Transverse colon (tissue), 4 donors: Measurements from ENCODE around the gene ARVCF. TPM values are rescaled to one million over a fixed set of nuclear protein-coding genes. Genes with fewer than 3 reads are reported as not detected.

ENCODE experiments used
- DNase-seq: peaks from one replicate; pipeline ENCODE4 v3.0.0-alpha.2; 2019
- H3K27ac ChIP-seq, 4 donors: fragments of 200-600 bp; sonication (generic); 2 replicates each; pipeline ENCODE4 v1.5.1; 2016 to 2018; ENCODE audit warnings: inconsistent platforms in 4 of 4
- H3K27me3 ChIP-seq: fragments of 200-600 bp; sonication (generic); 2 replicates; pipeline ENCODE4 v1.5.1; 2017; ENCODE audit warnings: inconsistent platforms
- H3K36me3 ChIP-seq, 4 donors: fragments of 200-600 bp; sonication (generic); 2 replicates each; pipeline ENCODE4 v1.5.1; 2017 to 2019; ENCODE audit warnings: inconsistent platforms in 4 of 4
- H3K4me1 ChIP-seq, 4 donors: fragments of 200-600 bp; sonication (generic); 2 replicates each; pipeline ENCODE4 v1.5.1; 2017 to 2020; ENCODE audit warnings: inconsistent platforms in 4 of 4
- H3K4me3 ChIP-seq, 4 donors: fragments of 200-600 bp; sonication (generic); 1 replicate in 1 of 4; 2 replicates in 3 of 4; pipeline versions ENCODE4 v1.5.1 to v1.6.1; 2017 to 2019; ENCODE audit warnings: inconsistent platforms in 4 of 4
- H3K9me3 ChIP-seq, 2 donors: fragments of 200-600 bp; sonication (generic); 2 replicates each; pipeline ENCODE4 v1.5.1; 2017 to 2019; ENCODE audit warnings: inconsistent platforms in 2 of 2
- CTCF ChIP-seq, 5 experiments: fragments of 200-600 bp in 3 of 5; fragments of 450-650 bp in 2 of 5; sonication (generic) in 3 of 5; IDR thresholded peaks; 1 replicate in 2 of 5; 2 replicates in 3 of 5; pipeline ENCODE4 v1.5.1; 2016 to 2017; ENCODE audit warnings: antibody characterized with exemption in 5 of 5, inconsistent platforms in 3 of 5, mild to moderate bottlenecking in 2 of 5, moderate library complexity in 1 of 5
- EP300 ChIP-seq: sonication (generic); formaldehyde crosslinking; IDR thresholded peaks from one replicate; pipeline ENCODE4 v1.6.1; 2017; ENCODE audit warnings: antibody characterized with exemption, low read depth
- POLR2A ChIP-seq: fragments of 450-650 bp; IDR thresholded peaks from one replicate; pipeline ENCODE4 v1.6.1; 2016; ENCODE audit warnings: antibody characterized with exemption, mild to moderate bottlenecking, moderate library complexity
- POLR2AphosphoS5 ChIP-seq, 3 donors: sonication (generic); formaldehyde crosslinking; IDR thresholded peaks; one replicate each; pipeline ENCODE4 v1.6.1; 2016; ENCODE audit warnings: antibody characterized with exemption in 3 of 3
- WGBS, 2 donors: methylation state at CpG; one replicate each; pipeline ENCODE4 v1.1.5; 2018; ENCODE audit warnings: low coverage in 1 of 2; 5-methylcytosine and 5-hydroxymethylcytosine counted together
- in situ Hi-C, 4 donors: fragments of 200-750 bp; cut with MboI; loops; one replicate each; pipeline versions ENCODE4 v1.15.0 to v1.15.1; 2017; ENCODE audit warnings: low sequenced_read_pairs in 3 of 4, low pct_ligation_motif_present in 1 of 4, low pct_unique_long_range_greater_than_20kb in 1 of 4
- intact Hi-C: fragments of 100-400 bp; cut with DNase I; formaldehyde crosslinking; loops from one replicate; pipeline ENCODE4 v1.15.1; 2023; ENCODE audit warnings: low total_unique reads
- total RNA-seq, 4 donors: library from RNA; depleted of rRNA; stranded (reverse); fragments of >200 nt; gene quantifications; one replicate each; pipeline ENCODE4 v1.1.0, GENCODE V29; 2016

The ARVCF gene
- total RNA-seq, 4 donors from 2014 or later: 15.3 to 81.6 (median 19.3) TPM

DNA sequence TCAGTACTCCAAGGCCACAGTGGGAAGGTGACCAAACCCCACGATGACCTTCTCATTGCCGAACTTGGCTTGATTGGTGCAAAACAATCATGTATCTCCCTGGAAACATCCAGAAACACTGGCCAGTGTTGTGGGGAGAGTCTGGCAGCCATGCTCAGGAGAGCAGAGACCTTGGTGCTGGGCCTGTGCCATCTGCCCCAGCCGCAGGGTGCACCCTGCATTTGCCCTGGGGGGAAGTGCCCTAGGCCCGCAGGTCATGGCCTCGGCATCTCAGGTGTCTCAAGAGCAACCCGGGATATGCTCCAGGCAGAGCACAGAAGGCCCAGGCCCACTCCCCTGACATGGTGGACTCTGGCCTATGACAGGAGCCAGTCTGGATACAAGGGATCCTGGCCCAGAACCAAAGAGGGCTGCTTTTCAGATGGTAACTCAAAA, 23.7 kb downstream of the ARVCF start:
- TF ChIP-seq CTCF (IDR thresholded peaks at IDR 0.05) (no peak), POLR2AphosphoS5 (IDR thresholded peaks at IDR 0.05) (no peak), EP300 (no peak), POLR2A (no peak)
- Histone ChIP-seq H3K9me3 (no peaks in the 10 kb centered on the region), H3K4me1 (no peaks in the 10 kb centered on the region), H3K27ac (no peak overlapping the region), H3K36me3 (no peaks in the 10 kb centered on the region), H3K27me3 (no peaks in the 10 kb centered on the region), H3K4me3 (no peak overlapping the region)
- 83% methylated on average over 6 of the region's 6 CpGs; no CpG with 5 or more reads in 1 of the 2 donors for WGBS, 2 donors
- in situ Hi-C loops (no loop called here), intact Hi-C loops (no loop called here)
- DNase-seq: no peak

- DNase-seq: no peak
- intact Hi-C loops: no loop called here
- in situ Hi-C loops: no loop called here
- Histone ChIP-seq H3K4me1 (peaks cover 0 to 1% (median under 1%) of the 10 kb centered on the region in 4 donors), H3K27ac (no peak overlapping the region), H3K9me3 (no peaks in the 10 kb centered on the region), H3K36me3 (no peaks in the 10 kb centered on the region), H3K27me3 (no peaks in the 10 kb centered on the region), H3K4me3 (no peak overlapping the region)
- TF ChIP-seq POLR2A: no peak
- TF ChIP-seq EP300: no peak
- TF ChIP-seq CTCF (IDR thresholded peaks at IDR 0.05): no peak
- no peak for TF ChIP-seq POLR2AphosphoS5 (IDR thresholded peaks at IDR 0.05)
- 90% methylated on average over 7 of the region's 7 CpGs; no CpG with 5 or more reads in 1 of the 2 donors for WGBS, 2 donors
Measured at GRCh38 chr22:19992481-19992911, 24.1 kb downstream of the ARVCF start.

- in situ Hi-C loops (no loop called here), intact Hi-C loops (no loop called here)
- no peaks in the 10 kb centered on the region for H3K9me3 ChIP-seq
- H3K27me3 ChIP-seq: no peaks in the 10 kb centered on the region
- DNase-seq: no peak
- H3K36me3 ChIP-seq: no peaks in the 10 kb centered on the region
- peak overlapping the region in 1 of 4 donors; percentile 34 for H3K27ac ChIP-seq
- no peak for TF ChIP-seq POLR2AphosphoS5 (IDR thresholded peaks at IDR 0.05)
- no peak for TF ChIP-seq EP300
- TF ChIP-seq CTCF (IDR thresholded peaks at IDR 0.05): no peak
- no peak for TF ChIP-seq POLR2A
- 86% methylated on average over 21 of the region's 23 CpGs; no CpG with 5 or more reads in 1 of the 2 donors for WGBS, 2 donors
- peaks cover 0 to 5% (median 4%) of the 10 kb centered on the region in 4 donors for H3K4me1 ChIP-seq
- no peak overlapping the region for H3K4me3 ChIP-seq
Measured at GRCh38 chr22:19991645-19992451, 24.8 kb downstream of the ARVCF start.

DNA sequence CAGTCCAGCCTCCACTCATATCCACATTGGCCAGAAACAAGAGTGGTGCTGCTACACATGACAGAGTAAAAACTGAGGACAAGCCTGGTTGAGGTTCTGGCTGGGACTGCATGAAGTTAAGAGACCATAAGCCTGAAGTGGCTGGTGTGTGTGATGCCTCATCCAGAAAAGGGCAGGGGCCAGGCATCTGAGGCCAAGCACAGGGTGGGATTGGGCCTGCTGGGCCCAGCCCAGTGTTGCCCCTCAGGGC, 25.3 kb downstream of the ARVCF start:
- no peak for TF ChIP-seq CTCF (IDR thresholded peaks at IDR 0.05)
- no peak for TF ChIP-seq POLR2AphosphoS5 (IDR thresholded peaks at IDR 0.05)
- TF ChIP-seq EP300: no peak
- no peak for TF ChIP-seq POLR2A
- Histone ChIP-seq H3K27ac (peak overlapping the region in 1 of 4 donors; percentile 34), H3K9me3 (no peaks in the 10 kb centered on the region), H3K36me3 (no peaks in the 10 kb centered on the region), H3K27me3 (no peaks in the 10 kb centered on the region), H3K4me1 (peaks cover 1 to 10% (median 6%) of the 10 kb centered on the region in 4 donors), H3K4me3 (no peak overlapping the region)
- in situ Hi-C loops (no loop called here), intact Hi-C loops (no loop called here)
- DNase-seq: no peak
